Breast epithelium (tissue), 3 donors: ENCODE results near the gene NAA38.

Source experiments
- POLR2A ChIP-seq: fragments of 450-650 bp; IDR thresholded peaks from one replicate; pipeline ENCODE4 v1.6.1; 2016; ENCODE audit warnings: antibody characterized with exemption, mild to moderate bottlenecking, moderate library complexity
- TF ChIP-seq, protein P1 (sequence below), 3 donors: fragments of 450-650 bp; IDR thresholded peaks; one replicate each; pipeline ENCODE4 v1.5.1; 2016 to 2017; ENCODE audit warnings: antibody characterized with exemption in 3 of 3, mild to moderate bottlenecking in 3 of 3, moderate library complexity in 3 of 3

DNA sequence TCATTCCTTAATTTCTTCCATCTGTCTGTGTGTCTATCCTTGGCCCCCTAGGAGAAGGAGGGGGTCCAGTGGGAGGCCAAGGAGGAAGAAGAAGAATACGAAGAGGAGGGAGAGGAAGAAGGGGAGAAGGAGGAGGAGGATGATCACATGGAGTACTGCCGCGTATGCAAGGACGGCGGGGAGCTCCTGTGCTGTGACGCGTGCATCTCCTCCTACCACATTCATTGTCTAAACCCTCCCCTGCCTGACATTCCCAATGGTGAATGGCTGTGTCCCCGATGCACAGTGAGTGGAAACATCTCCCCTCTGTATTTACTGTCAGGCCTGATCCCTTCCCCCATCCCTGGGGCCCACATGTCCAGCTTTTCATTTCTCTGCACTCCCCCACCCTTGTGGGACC lies 37.5 kb upstream of the NAA38 start:
- no peak for TF ChIP-seq POLR2A
- TF ChIP-seq, protein P1, sequence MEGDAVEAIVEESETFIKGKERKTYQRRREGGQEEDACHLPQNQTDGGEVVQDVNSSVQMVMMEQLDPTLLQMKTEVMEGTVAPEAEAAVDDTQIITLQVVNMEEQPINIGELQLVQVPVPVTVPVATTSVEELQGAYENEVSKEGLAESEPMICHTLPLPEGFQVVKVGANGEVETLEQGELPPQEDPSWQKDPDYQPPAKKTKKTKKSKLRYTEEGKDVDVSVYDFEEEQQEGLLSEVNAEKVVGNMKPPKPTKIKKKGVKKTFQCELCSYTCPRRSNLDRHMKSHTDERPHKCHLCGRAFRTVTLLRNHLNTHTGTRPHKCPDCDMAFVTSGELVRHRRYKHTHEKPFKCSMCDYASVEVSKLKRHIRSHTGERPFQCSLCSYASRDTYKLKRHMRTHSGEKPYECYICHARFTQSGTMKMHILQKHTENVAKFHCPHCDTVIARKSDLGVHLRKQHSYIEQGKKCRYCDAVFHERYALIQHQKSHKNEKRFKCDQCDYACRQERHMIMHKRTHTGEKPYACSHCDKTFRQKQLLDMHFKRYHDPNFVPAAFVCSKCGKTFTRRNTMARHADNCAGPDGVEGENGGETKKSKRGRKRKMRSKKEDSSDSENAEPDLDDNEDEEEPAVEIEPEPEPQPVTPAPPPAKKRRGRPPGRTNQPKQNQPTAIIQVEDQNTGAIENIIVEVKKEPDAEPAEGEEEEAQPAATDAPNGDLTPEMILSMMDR (IDR thresholded peaks at IDR 0.05) = no peak
